ENCODE results near the gene RPL36AL. TPM values are rescaled to one million over a fixed set of nuclear protein-coding genes. Genes with fewer than 3 reads are reported as not detected.
"Not testable (repeated sequence)": the region's sequence is repeated elsewhere in the genome, so short reads cannot be mapped to it uniquely, and the experiment has no call there.

The RPL36AL gene
- total RNA-seq, 1 donor from 2014 or later, result 149 TPM

DNA sequence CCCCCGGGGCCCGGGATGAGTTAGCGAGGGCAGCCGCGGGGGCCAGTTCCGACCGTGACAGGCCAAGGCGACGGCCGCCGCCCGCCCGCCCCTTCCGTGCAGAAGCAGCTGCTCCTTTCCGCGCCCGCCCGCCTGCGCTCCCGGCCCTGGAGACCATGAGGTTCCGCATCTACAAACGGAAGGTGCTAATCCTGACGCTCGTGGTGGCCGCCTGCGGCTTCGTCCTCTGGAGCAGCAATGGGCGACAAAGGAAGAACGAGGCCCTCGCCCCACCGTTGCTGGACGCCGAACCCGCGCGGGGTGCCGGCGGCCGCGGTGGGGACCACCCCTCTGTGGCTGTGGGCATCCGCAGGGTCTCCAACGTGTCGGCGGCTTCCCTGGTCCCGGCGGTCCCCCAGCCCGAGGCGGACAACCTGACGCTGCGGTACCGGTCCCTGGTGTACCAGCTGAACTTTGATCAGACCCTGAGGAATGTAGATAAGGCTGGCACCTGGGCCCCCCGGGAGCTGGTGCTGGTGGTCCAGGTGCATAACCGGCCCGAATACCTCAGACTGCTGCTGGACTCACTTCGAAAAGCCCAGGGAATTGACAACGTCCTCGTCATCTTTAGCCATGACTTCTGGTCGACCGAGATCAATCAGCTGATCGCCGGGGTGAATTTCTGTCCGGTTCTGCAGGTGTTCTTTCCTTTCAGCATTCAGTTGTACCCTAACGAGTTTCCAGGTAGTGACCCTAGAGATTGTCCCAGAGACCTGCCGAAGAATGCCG lies 872 bp upstream of the RPL36AL start:
- TF ChIP-seq, protein P1, sequence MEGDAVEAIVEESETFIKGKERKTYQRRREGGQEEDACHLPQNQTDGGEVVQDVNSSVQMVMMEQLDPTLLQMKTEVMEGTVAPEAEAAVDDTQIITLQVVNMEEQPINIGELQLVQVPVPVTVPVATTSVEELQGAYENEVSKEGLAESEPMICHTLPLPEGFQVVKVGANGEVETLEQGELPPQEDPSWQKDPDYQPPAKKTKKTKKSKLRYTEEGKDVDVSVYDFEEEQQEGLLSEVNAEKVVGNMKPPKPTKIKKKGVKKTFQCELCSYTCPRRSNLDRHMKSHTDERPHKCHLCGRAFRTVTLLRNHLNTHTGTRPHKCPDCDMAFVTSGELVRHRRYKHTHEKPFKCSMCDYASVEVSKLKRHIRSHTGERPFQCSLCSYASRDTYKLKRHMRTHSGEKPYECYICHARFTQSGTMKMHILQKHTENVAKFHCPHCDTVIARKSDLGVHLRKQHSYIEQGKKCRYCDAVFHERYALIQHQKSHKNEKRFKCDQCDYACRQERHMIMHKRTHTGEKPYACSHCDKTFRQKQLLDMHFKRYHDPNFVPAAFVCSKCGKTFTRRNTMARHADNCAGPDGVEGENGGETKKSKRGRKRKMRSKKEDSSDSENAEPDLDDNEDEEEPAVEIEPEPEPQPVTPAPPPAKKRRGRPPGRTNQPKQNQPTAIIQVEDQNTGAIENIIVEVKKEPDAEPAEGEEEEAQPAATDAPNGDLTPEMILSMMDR (IDR thresholded peaks at IDR 0.05; ENCODE audit: unreplicated experiment), result no peak
- Mint-ChIP-seq H3K27ac (no peak overlapping the region), H3K27me3 (ENCODE audit: low read depth) (no peaks in the 10 kb centered on the region), H3K9me3 (no peaks in the 10 kb centered on the region), H3K4me1 (peaks cover 37% of the 10 kb centered on the region), H3K36me3 (peaks cover 7% of the 10 kb centered on the region), H3K4me3 (peak overlapping the region; percentile 98)
- no peak for DNase-seq (ENCODE audit: low spot score in 2 of 2, unreplicated experiment in 2 of 2)

- H3K27ac Mint-ChIP-seq, result peak overlapping the region; percentile 99
- H3K4me3 Mint-ChIP-seq, result peak overlapping the region; percentile 98
- H3K4me1 Mint-ChIP-seq, result peaks cover 37% of the 10 kb centered on the region
- TF ChIP-seq, protein P1 (IDR thresholded peaks at IDR 0.05; ENCODE audit: unreplicated experiment), result no peak
- no peaks in the 10 kb centered on the region for H3K27me3 Mint-ChIP-seq (ENCODE audit: low read depth)
- peaks cover 10% of the 10 kb centered on the region for H3K36me3 Mint-ChIP-seq
- no peaks in the 10 kb centered on the region for H3K9me3 Mint-ChIP-seq
- no peak for DNase-seq (ENCODE audit: low spot score in 2 of 2, unreplicated experiment in 2 of 2)
These were observed 696 bp downstream of the RPL36AL start for GRCh38 chr14:49619730-49620129.

DNA sequence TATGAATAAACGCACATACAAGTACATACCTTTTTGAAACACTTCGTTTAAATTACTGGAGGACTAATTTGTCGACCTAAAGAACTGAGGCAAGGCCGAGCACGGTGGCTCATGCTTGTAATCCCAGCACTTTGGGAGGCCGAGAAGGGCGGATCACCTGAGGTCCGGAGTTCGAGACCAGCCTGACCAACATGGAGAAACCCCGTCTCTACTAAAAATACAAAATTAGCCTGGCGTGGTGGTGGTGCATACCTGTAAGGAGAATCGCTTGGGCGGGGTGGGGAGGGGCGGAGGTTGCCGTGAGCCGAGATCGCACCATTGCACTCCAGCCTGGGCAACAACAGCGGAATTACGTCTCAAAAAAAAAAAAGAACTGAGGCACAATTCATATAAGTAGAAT lies 1.2 kb downstream of the RPL36AL start:
- DNase-seq (ENCODE audit: low spot score in 2 of 2, unreplicated experiment in 2 of 2); H3K27me3 Mint-ChIP-seq (ENCODE audit: low read depth); H3K9me3 Mint-ChIP-seq: not testable (repeated sequence)
- Mint-ChIP-seq H3K36me3 (peaks cover 12% of the 10 kb centered on the region), H3K4me3 (peak overlapping the region; percentile 98), H3K4me1 (peaks cover 37% of the 10 kb centered on the region), H3K27ac (peak overlapping the region; percentile 99)

DNA sequence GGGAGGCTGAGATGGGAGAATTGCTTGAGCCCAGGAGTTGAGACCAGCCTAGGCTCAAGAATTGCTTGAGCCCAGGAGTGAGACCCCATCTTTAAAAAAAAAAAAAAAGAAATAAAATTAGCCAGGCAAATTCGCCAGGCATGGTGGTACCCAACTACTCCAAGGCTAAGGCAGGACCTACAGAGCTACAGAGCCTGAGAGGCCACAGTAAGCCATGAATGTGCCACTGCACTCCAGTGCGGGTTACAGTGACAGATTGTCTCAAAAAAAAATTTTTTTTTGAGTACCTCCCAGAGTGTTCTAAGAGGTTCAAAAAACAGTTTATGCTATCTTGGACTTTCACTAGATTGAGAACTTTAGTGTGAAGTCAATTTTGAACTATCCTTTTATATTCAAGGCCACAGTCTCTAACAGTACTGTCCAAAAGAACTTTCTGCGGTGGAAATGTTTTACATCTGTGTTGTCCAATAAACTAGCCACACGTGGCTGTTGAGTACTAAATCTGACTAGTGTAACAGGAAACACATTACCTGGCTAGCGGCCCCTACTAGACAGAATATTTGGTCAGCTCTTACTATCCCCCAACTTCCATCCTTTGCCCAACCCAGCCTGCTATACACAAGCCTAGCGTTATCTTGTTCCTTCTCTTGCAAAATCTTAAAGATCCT lies 2.4 kb downstream of the RPL36AL start:
- Mint-ChIP-seq H3K4me3 (no peak overlapping the region), H3K27ac (no peak overlapping the region), H3K27me3 (ENCODE audit: low read depth) (no peaks in the 10 kb centered on the region), H3K36me3 (peaks cover 13% of the 10 kb centered on the region), H3K4me1 (peaks cover 34% of the 10 kb centered on the region), H3K9me3 (no peaks in the 10 kb centered on the region)
- TF ChIP-seq, protein P1 (IDR thresholded peaks at IDR 0.05; ENCODE audit: unreplicated experiment), result no peak
- no peak for DNase-seq (ENCODE audit: low spot score in 2 of 2, unreplicated experiment in 2 of 2)

- Mint-ChIP-seq H3K4me1 (peaks cover 31% of the 10 kb centered on the region), H3K27ac (no peak overlapping the region), H3K4me3 (no peak overlapping the region), H3K36me3 (peaks cover 13% of the 10 kb centered on the region), H3K27me3 (ENCODE audit: low read depth) (no peaks in the 10 kb centered on the region), H3K9me3 (no peaks in the 10 kb centered on the region)
- DNase-seq (ENCODE audit: low spot score in 2 of 2, unreplicated experiment in 2 of 2), result no peak
- TF ChIP-seq, protein P1 (IDR thresholded peaks at IDR 0.05; ENCODE audit: unreplicated experiment), result no peak
These were observed 4.7 kb downstream of the RPL36AL start for GRCh38 chr14:49615776-49616175.

GRCh38 chr14:49614196-49614595 lies 6.2 kb downstream of the RPL36AL start:
- Mint-ChIP-seq H3K27me3 (ENCODE audit: low read depth) (no peaks in the 10 kb centered on the region), H3K36me3 (peaks cover 13% of the 10 kb centered on the region), H3K9me3 (no peaks in the 10 kb centered on the region), H3K4me1 (peaks cover 25% of the 10 kb centered on the region), H3K4me3 (no peak overlapping the region), H3K27ac (no peak overlapping the region)
- TF ChIP-seq, protein P1 (IDR thresholded peaks at IDR 0.05; ENCODE audit: unreplicated experiment), result no peak
- DNase-seq (ENCODE audit: low spot score in 2 of 2, unreplicated experiment in 2 of 2), result no peak

All from mesothelial cell of epicardium (in vitro differentiated cells).